GM21529 (cell line): ENCODE results near the gene RAP2B.
"Not testable (repeated sequence)": the region's sequence is repeated elsewhere in the genome, so short reads cannot be mapped to it uniquely, and the experiment has no call there.

Experiments
- ATAC-seq: cut with Tn5 transposase; IDR thresholded peaks from one replicate; pipeline ENCODE4 v1.9.1; 2021; ENCODE audit not compliant: unreplicated experiment

RAP2B gene

GRCh38 chr3:153161714-153162512, at the start of gene RAP2B:
TSS of gene RAP2B (plus strand) at chr3:153162226. CDS start at chr3:153162694, 468 bp downstream.
- peak; percentile 49 for ATAC-seq

GRCh38 chr3:153113541-153113940, 48.5 kb upstream of the RAP2B start:
- no peak for ATAC-seq

DNA sequence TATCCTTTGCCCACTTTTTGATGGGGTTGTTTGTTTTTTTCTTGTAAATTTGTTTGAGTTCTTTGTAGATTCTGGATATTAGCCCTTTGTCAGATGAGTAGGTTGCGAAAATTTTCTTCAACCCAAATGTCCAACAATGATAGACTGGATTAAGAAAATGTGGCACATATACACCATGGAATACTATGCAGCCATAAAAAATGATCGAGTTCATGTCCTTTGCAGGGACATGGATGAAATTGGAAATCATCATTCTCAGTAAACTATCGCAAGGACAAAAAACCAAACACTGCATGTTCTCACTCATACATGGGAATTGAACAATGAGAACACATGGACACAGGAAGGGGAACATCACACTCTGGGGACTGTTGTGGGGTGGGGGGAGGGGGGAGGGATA, 47.8 kb upstream of the RAP2B start:
- not testable (repeated sequence) for ATAC-seq

GRCh38 chr3:153115326-153115725, 46.7 kb upstream of the RAP2B start:
- no peak for ATAC-seq

- ATAC-seq, result no peak
These were observed 34.2 kb upstream of the RAP2B start for GRCh38 chr3:153127788-153128187.

- no peak for ATAC-seq
These were observed 32.6 kb upstream of the RAP2B start for GRCh38 chr3:153129426-153129825.

GRCh38 chr3:153129866-153130265, 32.2 kb upstream of the RAP2B start:
- no peak for ATAC-seq

GRCh38 chr3:153130312-153130977, 31.6 kb upstream of the RAP2B start:
- ATAC-seq, result peak; percentile 96

GRCh38 chr3:153137626-153138025, 24.4 kb upstream of the RAP2B start:
- ATAC-seq, result peak; percentile 52

DNA sequence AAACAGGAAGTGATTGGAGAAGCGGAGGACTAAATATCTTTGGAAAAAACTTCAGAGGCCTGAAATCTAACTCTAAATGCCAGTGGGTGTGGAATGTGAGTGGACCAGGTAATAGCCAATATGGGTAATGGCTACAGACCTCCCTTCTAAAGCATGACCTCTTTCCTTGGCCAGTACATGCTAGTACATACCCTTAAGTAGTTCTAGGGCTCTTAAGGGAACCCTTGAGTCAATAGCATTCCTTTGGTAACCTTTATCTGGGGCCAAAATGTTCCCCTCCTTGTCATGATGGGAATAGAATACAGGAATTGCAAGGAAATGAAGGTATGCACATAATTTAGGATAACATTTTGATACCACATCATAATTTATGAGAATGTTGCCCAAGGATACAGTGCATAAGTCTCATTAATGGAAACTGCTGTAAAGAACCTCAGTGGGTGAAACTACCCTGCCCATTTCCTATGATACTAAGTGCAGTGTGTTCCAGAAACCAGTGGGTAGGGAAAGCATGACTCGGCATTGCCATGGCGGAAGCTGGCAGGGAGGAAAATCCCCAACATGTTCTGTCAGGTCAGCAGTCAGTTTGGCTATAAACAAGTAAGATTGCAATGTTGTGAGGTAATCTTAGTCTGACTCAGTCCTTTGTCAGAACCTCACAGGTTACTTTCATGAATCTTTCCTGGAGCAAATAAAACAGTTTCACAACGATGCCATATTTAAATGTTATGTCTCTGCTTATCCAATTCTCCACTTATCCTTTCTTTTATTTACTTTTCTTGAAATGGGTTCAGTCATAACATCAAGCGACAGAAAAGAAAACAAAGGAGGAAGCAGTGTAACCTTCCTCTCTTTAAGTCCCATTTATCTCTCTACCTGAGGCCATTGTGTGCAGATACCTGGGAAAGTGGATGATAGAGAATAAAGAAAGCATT, 23.5 kb upstream of the RAP2B start:
- peak; percentile 76 for ATAC-seq

DNA sequence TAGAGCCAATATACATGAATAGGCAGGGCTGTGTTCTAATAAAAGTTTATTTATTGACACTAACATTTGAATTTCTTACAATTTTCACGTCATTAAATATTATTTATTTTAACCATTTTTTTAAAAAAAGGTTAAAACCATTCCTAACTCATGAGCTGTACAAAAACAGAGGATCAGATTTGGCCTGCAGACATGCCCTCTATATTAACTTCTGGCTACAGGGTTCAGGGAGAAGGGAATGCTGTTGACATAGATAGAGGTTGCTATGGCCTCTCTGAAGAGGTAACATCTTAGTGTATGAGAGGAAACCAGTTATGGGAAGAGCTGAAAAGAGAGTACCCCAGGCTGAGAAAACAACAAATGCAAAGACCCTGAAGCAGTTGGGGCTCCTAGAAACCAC, 19.1 kb upstream of the RAP2B start:
- no peak for ATAC-seq

- no peak for ATAC-seq
These were observed 18.0 kb upstream of the RAP2B start for GRCh38 chr3:153144071-153144470.

DNA sequence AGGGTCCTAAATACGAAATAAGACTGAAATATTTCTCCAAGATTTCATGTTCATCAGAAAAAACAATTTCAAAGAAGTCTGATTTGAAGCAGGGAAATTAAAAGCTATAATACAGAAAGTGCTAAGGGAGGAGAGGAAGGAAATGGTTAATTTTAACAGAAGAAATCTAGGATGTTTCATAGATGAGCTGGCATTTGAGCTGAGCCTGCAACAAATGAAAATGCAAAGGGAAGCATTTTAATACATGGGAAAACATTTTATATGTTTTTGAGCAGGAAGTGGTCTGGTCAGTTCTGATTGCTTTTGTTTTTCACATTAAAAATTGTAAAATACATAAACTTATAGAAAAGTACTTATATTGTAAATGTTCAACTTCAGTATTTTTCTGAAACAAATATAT, 17.2 kb upstream of the RAP2B start:
- no peak for ATAC-seq

- ATAC-seq, result no peak
These were observed 16.6 kb upstream of the RAP2B start for GRCh38 chr3:153145454-153145853.

- peak; percentile 56 for ATAC-seq
These were observed 15.6 kb upstream of the RAP2B start for GRCh38 chr3:153146191-153147053.

DNA sequence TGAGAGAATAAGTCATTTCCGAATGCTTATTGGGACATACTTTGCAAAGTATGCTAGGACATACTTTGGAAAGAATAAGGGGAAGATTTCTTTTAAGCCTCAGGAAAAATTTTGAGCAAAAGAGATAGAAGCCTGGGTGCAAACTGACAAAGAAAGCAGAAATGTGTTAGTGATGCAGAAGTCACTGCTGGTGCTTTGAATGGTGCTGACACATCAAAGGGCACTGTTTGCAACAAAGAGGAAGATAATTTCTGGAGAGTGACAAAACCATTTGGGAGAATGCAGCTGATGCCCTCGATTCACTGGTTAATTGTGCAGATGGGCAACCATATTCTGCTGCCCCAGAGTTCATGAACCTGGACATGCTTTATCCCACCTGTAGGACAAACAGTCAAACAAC, 11.0 kb upstream of the RAP2B start:
- ATAC-seq, result no peak

- ATAC-seq, result not testable (repeated sequence)
These were observed 6.2 kb upstream of the RAP2B start for GRCh38 chr3:153155786-153156185.

GRCh38 chr3:153158189-153158588, 3.8 kb upstream of the RAP2B start:
- ATAC-seq, result no peak

- no peak for ATAC-seq
These were observed 2.9 kb upstream of the RAP2B start for GRCh38 chr3:153158961-153159735.
